K562 (cell line): ENCODE data around the gene ANKS3. TPM values are rescaled to one million over a fixed set of nuclear protein-coding genes. Genes with fewer than 3 reads are reported as not detected.

ENCODE experiments used
- ATAC-seq: fragments of 200-7000 bp; cut with Tn5 transposase; 3 replicates; pipeline ENCODE4 v1.9.1; 2020; ENCODE audit warnings: moderate library complexity
- BruUV-seq: library from RNA; stranded (reverse); fragments of 400-500 nt; replicated peaks from 2 replicates; lab custom pipeline; 2021; lab: Mats Ljungman, UMichigan
- CTCF ChIA-PET: fragments of 300-600 bp; formaldehyde crosslinking; extraction: SDS; loops from one replicate; lab custom pipeline; 2021; ENCODE audit warnings: low intra/inter-chr PET ratio; lab: Yijun Ruan, JAX
- POLR2A ChIA-PET: fragments of 300-600, 350-650 bp; sonication (Branson Sonifier 250); formaldehyde crosslinking; extraction: SDS; loops from one replicate; lab custom pipeline; 2021; ENCODE audit warnings: antibody characterized with exemption, inconsistent platforms; lab: Yijun Ruan, JAX
- DNase-seq, 4 experiments: peaks; one replicate each; pipeline versions ENCODE4 v3.0.0 to v3.0.0-alpha.2; 2011 to 2018; ENCODE audit warnings: low spot score in 3 of 4, mixed read lengths in 3 of 4; ENCODE audit errors: extremely low read depth in 1 of 4
- FAIRE-seq: peaks from 2 replicates; lab custom pipeline; 2011; peaks lifted over from hg19 to GRCh38; lab: Jason Lieb, UNC
- H2AFZ ChIP-seq: 2 replicates; pipeline ENCODE4 v1.6.0; 2011; ENCODE audit warnings: low read depth, low read length, control low read depth, inconsistent platforms
- H3K27ac ChIP-seq: fragments of 200-600 bp; 3 replicates; pipeline ENCODE4 v1.8.0; 2011; ENCODE audit warnings: low read depth, mild to moderate bottlenecking, control low read depth, inconsistent platforms, low read length, moderate library complexity, mixed read lengths; ENCODE audit errors: extremely low read depth
- H3K27me3 ChIP-seq, 2 experiments: fragments of 300-600 bp in 1 of 2; 2 replicates in 1 of 2; 3 replicates in 1 of 2; pipeline versions ENCODE4 v1.6.0 to v1.8.0; 2011; ENCODE audit warnings: inconsistent platforms in 2 of 2, low read length in 2 of 2, mild to moderate bottlenecking in 1 of 2, mixed read lengths in 1 of 2, moderate library complexity in 1 of 2; ENCODE audit not compliant: control insufficient read depth in 2 of 2, insufficient read depth in 2 of 2
- H3K36me3 ChIP-seq: fragments of 300-600 bp; 3 replicates; pipeline ENCODE4 v1.8.0; 2011; ENCODE audit warnings: mild to moderate bottlenecking, low read length, inconsistent platforms; ENCODE audit not compliant: control insufficient read depth, insufficient read depth
- H3K4me1 ChIP-seq, 2 experiments: fragments of 200-600 bp in 1 of 2; replicated peaks in 1 of 2; 2 replicates in 1 of 2; 3 replicates in 1 of 2; pipeline versions ENCODE4 v1.5.1 to v1.8.0; 2011; ENCODE audit warnings: inconsistent platforms in 2 of 2, low read length in 2 of 2, mild to moderate bottlenecking in 1 of 2, mixed read lengths in 1 of 2, moderate library complexity in 1 of 2; ENCODE audit not compliant: control insufficient read depth in 2 of 2, insufficient read depth in 2 of 2
- H3K4me2 ChIP-seq: 2 replicates; pipeline ENCODE4 v1.6.1; 2011; ENCODE audit warnings: low read length, control low read depth, inconsistent platforms, mixed read lengths; ENCODE audit not compliant: insufficient read depth
- H3K4me3 ChIP-seq: fragments of 200-600 bp; sonication (generic), shearing (Covaris generic); 2 replicates; pipeline ENCODE4 v1.5.1; 2016; ENCODE audit warnings: control low read depth, inconsistent platforms
- H3K79me2 ChIP-seq: fragments of 200-600 bp; 3 replicates; pipeline ENCODE4 v1.8.0; 2011; ENCODE audit warnings: low read length, inconsistent platforms; ENCODE audit not compliant: control insufficient read depth, insufficient read depth
- H3K9ac ChIP-seq, 2 experiments: 2 replicates each; pipeline versions ENCODE4 v1.6.0 to v1.6.1; 2011; ENCODE audit warnings: low read depth in 2 of 2, low read length in 2 of 2, control low read depth in 1 of 2, inconsistent platforms in 1 of 2, mild to moderate bottlenecking in 1 of 2, mixed read lengths in 1 of 2; ENCODE audit not compliant: insufficient read depth in 1 of 2
- H3K9me1 ChIP-seq: one replicate; pipeline ENCODE4 v1.6.0; 2011; ENCODE audit warnings: inconsistent platforms, mild to moderate bottlenecking, low read length, moderate library complexity; ENCODE audit not compliant: control insufficient read depth, insufficient read depth
- H3K9me3 ChIP-seq: replicated peaks from 2 replicates; pipeline ENCODE4 v1.5.1; 2011; ENCODE audit warnings: low read depth, low read length, inconsistent platforms; ENCODE audit not compliant: control insufficient read depth, insufficient read depth
- H4K20me1 ChIP-seq: replicated peaks from 2 replicates; pipeline ENCODE4 v1.6.1; 2011; ENCODE audit warnings: low read length, inconsistent platforms, mixed read lengths; ENCODE audit not compliant: control insufficient read depth, insufficient read depth
- CREBBP ChIP-seq: IDR thresholded peaks from one replicate; pipeline ENCODE4 v1.6.1; 2012; ENCODE audit warnings: low read depth, mild to moderate bottlenecking, control low read depth, inconsistent platforms, low read length
- CXXC5 ChIP-seq: fragments of 250-450 bp; sonication (Bioruptor Pico); IDR thresholded peaks from 2 replicates; pipeline ENCODE4 v1.8.0; 2022; ENCODE audit warnings: inconsistent platforms, mild to moderate bottlenecking, moderate library complexity
- EZH2 ChIP-seq: IDR thresholded peaks from 2 replicates; pipeline ENCODE4 v1.6.1; 2012; ENCODE audit warnings: low read depth, mild to moderate bottlenecking, inconsistent platforms, low read length, borderline replicate concordance
- LARP7 ChIP-seq: fragments of 450-650 bp; IDR thresholded peaks from 2 replicates; pipeline ENCODE4 v1.6.1; 2016
- MYBL2 ChIP-seq, 2 experiments: fragments of 450-650 bp in 1 of 2; sonication (generic) in 1 of 2; formaldehyde crosslinking in 1 of 2; IDR thresholded peaks; 2 replicates each; pipeline versions ENCODE4 v1.6.1 to v1.8.1; 2017 to 2022; ENCODE audit warnings: borderline replicate concordance in 1 of 2, inconsistent platforms in 1 of 2, low read depth in 1 of 2, mild to moderate bottlenecking in 1 of 2, missing genetic modification reagents in 1 of 2, moderate library complexity in 1 of 2
- PML ChIP-seq: IDR thresholded peaks from 2 replicates; pipeline ENCODE4 v1.6.1; 2012; ENCODE audit warnings: low read length, inconsistent platforms
- PURB ChIP-seq: sonication (generic); formaldehyde crosslinking; IDR thresholded peaks from 2 replicates; pipeline ENCODE4 v1.9.0; 2021; ENCODE audit warnings: low read depth, mild to moderate bottlenecking, missing genetic modification reagents
- ZBTB2 ChIP-seq: fragments of 450-650 bp; IDR thresholded peaks from 2 replicates; pipeline ENCODE4 v1.6.1; 2016; ENCODE audit warnings: antibody characterized with exemption
- ZKSCAN8 ChIP-seq: fragments of 200-800 bp; sonication (Bioruptor generic); IDR thresholded peaks from 2 replicates; pipeline ENCODE4 v1.6.1; 2016; ENCODE audit warnings: missing genetic modification characterization, missing compliant biosample characterization
- ZNF274 ChIP-seq: IDR thresholded peaks from 2 replicates; pipeline ENCODE4 v1.6.1; 2011; ENCODE audit warnings: low read depth, mild to moderate bottlenecking, low read length, moderate library complexity, borderline replicate concordance
- ZNF324 ChIP-seq: fragments of 250-450 bp; sonication (Bioruptor Pico); IDR thresholded peaks from 2 replicates; pipeline ENCODE4 v1.4.0; 2020; ENCODE audit warnings: mild to moderate bottlenecking
- ZNF586 ChIP-seq: fragments of 450-650 bp; formaldehyde crosslinking; conservative IDR thresholded peaks from 2 replicates; pipeline ENCODE4 v1.4.0; 2020; ENCODE audit warnings: mild to moderate bottlenecking, moderate library complexity
- ZNF699 ChIP-seq: fragments of 250-450 bp; sonication (Bioruptor Pico); IDR thresholded peaks from 2 replicates; pipeline ENCODE4 v1.8.0; 2021; ENCODE audit warnings: mild to moderate bottlenecking, moderate library complexity; ENCODE audit not compliant: insufficient replicate concordance
- ZNF77 ChIP-seq: fragments of 250-450 bp; sonication (Bioruptor Pico); IDR thresholded peaks from 2 replicates; pipeline ENCODE4 v1.5.0; 2020
- WGBS: fragments of 100-300 bp; shearing (Covaris generic); methylation state at CpG from one replicate; pipeline ENCODE4 v1.1.6; 2016; ENCODE audit warnings: low coverage, mixed read lengths; ENCODE audit not compliant: insufficient coverage; ENCODE audit errors: missing lambda C conversion rate; 5-methylcytosine and 5-hydroxymethylcytosine counted together
- in situ Hi-C: fragments of 300-500 bp; cut with MboI; formaldehyde crosslinking; loops from 4 replicates; pipeline ENCODE4 v1.15.0; 2018; ENCODE audit warnings: inconsistent platforms, mixed read lengths
- intact Hi-C: fragments of 100-400 bp; cut with micrococcal nuclease; formaldehyde crosslinking; loops from 2 replicates; pipeline ENCODE4 v1.14.2; 2022
- polyA plus RNA-seq, 8 experiments: library from polyadenylated mRNA; depleted of rRNA in 4 of 8; stranded (reverse) in 5 of 8; unstranded in 3 of 8; fragments of >200 nt; fragmentation: Nextera tagmentation in 2 of 8; fragmentation: Illumina TruSeq in 1 of 8; extraction: Ambion mirVana in 2 of 8; extraction: Trizol in 1 of 8; gene quantifications; 2 replicates each; pipeline versions ENCODE4 v1.2.1 to v1.2.3, GENCODE V29; 2011 to 2014; ENCODE audit warnings: inconsistent platforms in 1 of 8, missing spikeins in 1 of 8
- total RNA-seq, 7 experiments: library from RNA; depleted of rRNA in 6 of 7; stranded (reverse); fragments of >200 nt in 6 of 7; fragmentation: Illumina TruSeq in 2 of 7; extraction: Trizol in 2 of 7; gene quantifications; 2 replicates each; pipeline versions ENCODE4 v1.2.1 to v1.2.3, GENCODE V29; 2011 to 2021; ENCODE audit warnings: low replicate concordance in 1 of 7
- TF ChIP-seq, protein P1 (sequence below): fragments of 450-650 bp; IDR thresholded peaks from 2 replicates; pipeline ENCODE4 v1.6.1; 2017; ENCODE audit warnings: antibody characterized with exemption
- TF ChIP-seq, protein P2 (sequence below): fragments of 450-650 bp; formaldehyde crosslinking; IDR thresholded peaks from 2 replicates; pipeline ENCODE4 v1.4.0; 2022; ENCODE audit warnings: missing genetic modification characterization
- TF ChIP-seq, protein P3 (sequence below): fragments of 450-650 bp; IDR thresholded peaks from one replicate; pipeline ENCODE4 v1.6.1; 2018; ENCODE audit warnings: mild to moderate bottlenecking, moderate library complexity; ENCODE audit not compliant: partially characterized antibody

The ANKS3 gene
- total and polyA plus RNA-seq, 9 of the 15 experiments (the other 6 are each of a cell fraction or from before 2014, with no cell fraction given), result 0.43 to 25.7 (median 14.8) TPM

- no peak for ATAC-seq
- intact Hi-C loops (no loop called here), in situ Hi-C loops (no loop called here)
- no TSS peak for BruUV-seq
- FAIRE-seq, result no peak
- CTCF ChIA-PET, result no interaction called here
- Histone ChIP-seq H3K4me1 (peaks cover 0 to 39% of the 10 kb centered on the region in 2 experiments; a peak in 2 of 5 replicates), H3K9ac (no peak overlapping the region), H3K4me3 (no peak overlapping the region), H3K27me3 (no peaks in the 10 kb centered on the region), H3K9me1 (no peaks in the 10 kb centered on the region), H3K36me3 (peaks cover 43% of the 10 kb centered on the region; the same call in 2 of the 3 replicates), H3K27ac (no peak overlapping the region), H3K9me3 (no peaks in the 10 kb centered on the region), H4K20me1 (no peaks in the 10 kb centered on the region; the same call in 1 of the 2 replicates), H2AFZ (no peak overlapping the region), H3K4me2 (no peak overlapping the region), H3K79me2 (no peaks in the 10 kb centered on the region)
- POLR2A ChIA-PET, result no interaction called here
- DNase-seq, result no peak
- WGBS, result 82% methylated on average over 6 of the region's 8 CpGs
- no peak for TF ChIP-seq ZKSCAN8 (CRISPR knock-in tag)
- no peak for TF ChIP-seq PML
- TF ChIP-seq EZH2, result no peak
- TF ChIP-seq ZBTB2, result no peak
- TF ChIP-seq, protein P1, sequence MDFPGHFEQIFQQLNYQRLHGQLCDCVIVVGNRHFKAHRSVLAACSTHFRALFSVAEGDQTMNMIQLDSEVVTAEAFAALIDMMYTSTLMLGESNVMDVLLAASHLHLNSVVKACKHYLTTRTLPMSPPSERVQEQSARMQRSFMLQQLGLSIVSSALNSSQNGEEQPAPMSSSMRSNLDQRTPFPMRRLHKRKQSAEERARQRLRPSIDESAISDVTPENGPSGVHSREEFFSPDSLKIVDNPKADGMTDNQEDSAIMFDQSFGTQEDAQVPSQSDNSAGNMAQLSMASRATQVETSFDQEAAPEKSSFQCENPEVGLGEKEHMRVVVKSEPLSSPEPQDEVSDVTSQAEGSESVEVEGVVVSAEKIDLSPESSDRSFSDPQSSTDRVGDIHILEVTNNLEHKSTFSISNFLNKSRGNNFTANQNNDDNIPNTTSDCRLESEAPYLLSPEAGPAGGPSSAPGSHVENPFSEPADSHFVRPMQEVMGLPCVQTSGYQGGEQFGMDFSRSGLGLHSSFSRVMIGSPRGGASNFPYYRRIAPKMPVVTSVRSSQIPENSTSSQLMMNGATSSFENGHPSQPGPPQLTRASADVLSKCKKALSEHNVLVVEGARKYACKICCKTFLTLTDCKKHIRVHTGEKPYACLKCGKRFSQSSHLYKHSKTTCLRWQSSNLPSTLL, result no peak
- TF ChIP-seq, protein P2, sequence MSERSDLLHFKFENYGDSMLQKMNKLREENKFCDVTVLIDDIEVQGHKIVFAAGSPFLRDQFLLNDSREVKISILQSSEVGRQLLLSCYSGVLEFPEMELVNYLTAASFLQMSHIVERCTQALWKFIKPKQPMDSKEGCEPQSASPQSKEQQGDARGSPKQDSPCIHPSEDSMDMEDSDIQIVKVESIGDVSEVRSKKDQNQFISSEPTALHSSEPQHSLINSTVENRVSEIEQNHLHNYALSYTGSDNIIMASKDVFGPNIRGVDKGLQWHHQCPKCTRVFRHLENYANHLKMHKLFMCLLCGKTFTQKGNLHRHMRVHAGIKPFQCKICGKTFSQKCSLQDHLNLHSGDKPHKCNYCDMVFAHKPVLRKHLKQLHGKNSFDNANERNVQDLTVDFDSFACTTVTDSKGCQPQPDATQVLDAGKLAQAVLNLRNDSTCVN (CRISPR knock-in tag), result no peak
- TF ChIP-seq ZNF274, result no peak
- TF ChIP-seq ZNF324 (CRISPR knock-in tag), result no peak
- no peak for TF ChIP-seq CXXC5
- no peak for TF ChIP-seq ZNF699 (CRISPR knock-in tag)
- TF ChIP-seq, protein P3, sequence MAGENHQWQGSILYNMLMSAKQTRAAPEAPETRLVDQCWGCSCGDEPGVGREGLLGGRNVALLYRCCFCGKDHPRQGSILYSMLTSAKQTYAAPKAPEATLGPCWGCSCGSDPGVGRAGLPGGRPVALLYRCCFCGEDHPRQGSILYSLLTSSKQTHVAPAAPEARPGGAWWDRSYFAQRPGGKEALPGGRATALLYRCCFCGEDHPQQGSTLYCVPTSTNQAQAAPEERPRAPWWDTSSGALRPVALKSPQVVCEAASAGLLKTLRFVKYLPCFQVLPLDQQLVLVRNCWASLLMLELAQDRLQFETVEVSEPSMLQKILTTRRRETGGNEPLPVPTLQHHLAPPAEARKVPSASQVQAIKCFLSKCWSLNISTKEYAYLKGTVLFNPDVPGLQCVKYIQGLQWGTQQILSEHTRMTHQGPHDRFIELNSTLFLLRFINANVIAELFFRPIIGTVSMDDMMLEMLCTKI, result no peak
- TF ChIP-seq PURB, result no peak
- no peak for TF ChIP-seq CREBBP
- no peak for TF ChIP-seq ZNF586 (CRISPR knock-in tag)
- no peak for TF ChIP-seq ZNF77 (CRISPR knock-in tag)
- TF ChIP-seq LARP7, result no peak
- no peak for TF ChIP-seq MYBL2 (IDR thresholded peaks at IDR 0.05; ENCODE audit: low read depth)
- TF ChIP-seq MYBL2 (CRISPR knock-in tag; IDR thresholded peaks at IDR 0.05; ENCODE audit: borderline replicate concordance), result no peak
Measured at GRCh38 chr16:4687416-4687815, 46.7 kb downstream of the ANKS3 start.
